Activated CD8-positive, alpha-beta memory T cell treated with anti-CD3 and anti-CD28 coated beads, Interleukin-2, amount 50 U/mL, for 24 hours (primary cell): ENCODE measurements around the gene PLCD4.
A peak's percentile ranks its signal among the peaks of the same experiment; 100 is the strongest.

ENCODE experiments used
- DNase-seq: peaks from one replicate; pipeline ENCODE4 v3.0.0-alpha.2; 2020; ENCODE audit errors: extremely low read depth

Gene PLCD4

DNA sequence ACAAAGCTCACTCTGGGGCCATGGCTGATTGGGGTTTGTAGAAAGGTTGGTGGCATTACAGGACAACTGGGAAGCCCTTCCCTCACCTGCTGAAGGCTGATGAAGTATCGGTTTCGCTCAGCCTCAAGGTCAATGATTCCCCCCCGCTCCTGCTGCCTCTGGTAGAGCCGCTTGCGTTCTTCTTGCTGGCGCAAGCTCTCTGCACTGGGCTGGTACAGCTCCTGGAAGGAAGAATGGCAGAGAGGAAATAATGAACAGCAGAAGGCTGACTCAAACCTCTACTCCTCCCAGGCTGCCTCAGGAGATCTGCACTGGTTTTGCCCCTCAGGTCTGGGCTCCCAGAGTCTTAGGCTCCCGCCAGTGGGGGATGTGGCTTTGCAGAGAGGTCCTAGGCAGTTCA, 57.0 kb downstream of the PLCD4 start:
- DNase-seq, result no peak

DNA sequence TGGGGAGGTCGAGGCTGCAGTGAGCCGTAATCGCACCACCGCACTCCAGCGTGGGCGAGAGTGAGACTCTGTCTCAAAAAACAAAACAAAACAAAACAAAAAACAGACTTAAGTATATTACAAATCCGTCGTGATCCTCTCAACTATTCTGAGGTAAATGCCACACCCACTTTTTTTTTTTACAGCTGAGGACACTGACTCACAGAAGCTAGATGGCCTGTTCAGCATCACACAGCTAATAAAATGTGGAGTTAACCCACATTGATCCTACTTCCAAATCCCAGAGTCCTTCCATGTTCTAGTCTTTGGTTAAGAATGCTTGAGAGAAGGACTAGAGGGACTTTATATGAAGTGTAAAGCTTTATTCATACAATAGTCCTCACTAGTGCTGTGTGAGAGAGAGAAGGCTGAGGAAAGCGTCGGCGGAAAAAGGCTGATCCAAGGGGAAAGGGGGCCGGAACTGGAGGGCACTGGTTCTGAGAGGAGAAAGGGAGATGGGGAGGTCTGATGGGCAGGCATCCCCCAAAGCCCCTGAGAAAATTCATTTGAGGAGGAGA, 63.5 kb downstream of the PLCD4 start:
- DNase-seq, result no peak

DNA sequence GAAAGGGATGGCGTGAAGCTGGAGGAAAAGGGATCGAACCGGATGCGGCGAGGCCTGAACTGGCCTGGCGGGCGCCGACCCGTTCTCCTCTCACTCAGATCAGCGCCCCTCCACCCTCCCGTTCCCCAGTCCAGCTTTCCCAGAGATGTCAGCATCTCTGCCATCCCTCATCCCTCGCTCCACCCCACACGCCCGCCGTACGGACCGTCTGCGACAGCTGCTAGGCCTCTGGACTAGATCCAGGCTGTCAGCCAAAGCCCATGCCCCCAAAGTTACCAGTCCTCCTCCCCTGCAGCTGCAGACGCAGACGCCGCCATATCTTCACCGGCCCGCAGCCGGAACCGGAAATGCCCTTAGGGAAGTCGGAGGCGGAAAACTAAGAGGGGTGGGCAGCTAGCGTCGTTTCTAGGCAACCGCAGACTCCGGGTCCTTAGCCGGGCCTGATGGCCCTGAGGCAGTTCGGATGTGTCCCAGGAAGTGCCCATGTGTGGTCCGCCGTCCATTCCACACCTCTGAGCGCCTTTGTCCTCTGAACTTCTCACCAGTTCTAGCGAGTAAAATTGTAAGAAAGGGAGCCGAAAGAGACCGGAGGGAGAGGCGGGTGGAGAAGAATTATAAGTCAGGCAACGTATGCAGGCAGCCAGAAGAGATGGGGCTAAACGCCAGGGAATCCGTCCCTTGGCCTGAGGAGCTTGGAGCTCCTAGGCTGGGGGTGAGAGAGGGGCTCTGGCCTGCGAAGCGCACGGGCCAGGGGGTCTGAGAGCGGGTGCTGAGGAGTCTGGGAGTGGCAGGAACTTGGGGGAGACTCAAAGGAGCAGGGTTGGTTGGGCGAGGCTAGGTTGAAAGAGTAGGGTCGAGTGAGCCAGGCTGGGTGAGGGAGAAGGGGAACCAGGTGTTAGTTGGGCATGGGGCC, 64.2 kb downstream of the PLCD4 start, which contains the start of the genes RNF25 and STK36:
Gene RNF25, minus strand, starts transcription at position 349 of the 913 bp plus-strand sequence. Its CDS starts 32 bp downstream, at position 317.
Gene STK36, plus strand, starts transcription at position 433 of the 913 bp plus-strand sequence. CDS start 744 bp downstream, outside the sequence.
- peak; percentile 61 for DNase-seq

DNA sequence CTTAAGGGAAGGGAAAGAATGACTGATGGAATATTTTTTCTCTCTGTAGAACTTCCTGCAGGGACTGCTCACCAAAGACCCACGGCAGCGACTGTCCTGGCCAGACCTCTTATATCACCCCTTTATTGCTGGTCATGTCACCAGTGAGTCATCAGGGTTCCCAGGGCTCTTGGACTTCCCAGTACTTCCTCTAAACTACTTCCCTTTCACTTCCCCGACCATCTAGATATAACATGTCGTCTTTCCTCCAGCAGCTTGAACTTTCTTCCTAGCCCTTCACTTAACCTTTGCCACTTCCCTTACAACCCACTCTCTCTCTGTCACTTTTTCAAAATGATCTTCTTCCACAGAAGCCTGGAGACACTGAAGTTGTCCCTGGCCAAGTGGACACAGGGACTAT, 71.4 kb downstream of the PLCD4 start:
- no peak for DNase-seq

DNA sequence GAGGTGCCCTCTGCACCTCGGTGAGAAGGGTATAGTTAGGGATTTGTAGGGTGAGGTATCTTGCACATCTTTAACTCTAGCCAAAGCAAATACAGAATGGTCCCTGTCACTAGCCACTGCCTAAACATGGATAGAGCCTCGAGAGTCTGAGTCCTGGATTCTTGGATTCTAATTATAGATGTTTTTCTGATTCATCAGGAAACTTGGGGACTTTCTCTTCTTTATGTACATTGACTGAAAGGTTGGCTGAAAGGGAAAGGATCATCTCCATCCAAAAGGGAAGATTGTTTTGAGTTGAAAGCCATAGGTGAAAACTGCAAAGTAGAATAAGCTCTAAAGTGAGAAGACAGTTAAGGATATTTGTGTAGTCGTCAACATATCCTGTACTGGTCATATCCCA, 72.4 kb downstream of the PLCD4 start:
- no peak for DNase-seq
